ENCODE data around the gene DDR2.
A peak's percentile ranks its signal among the peaks of the same experiment; 100 is the strongest.

The DDR2 gene

DNA sequence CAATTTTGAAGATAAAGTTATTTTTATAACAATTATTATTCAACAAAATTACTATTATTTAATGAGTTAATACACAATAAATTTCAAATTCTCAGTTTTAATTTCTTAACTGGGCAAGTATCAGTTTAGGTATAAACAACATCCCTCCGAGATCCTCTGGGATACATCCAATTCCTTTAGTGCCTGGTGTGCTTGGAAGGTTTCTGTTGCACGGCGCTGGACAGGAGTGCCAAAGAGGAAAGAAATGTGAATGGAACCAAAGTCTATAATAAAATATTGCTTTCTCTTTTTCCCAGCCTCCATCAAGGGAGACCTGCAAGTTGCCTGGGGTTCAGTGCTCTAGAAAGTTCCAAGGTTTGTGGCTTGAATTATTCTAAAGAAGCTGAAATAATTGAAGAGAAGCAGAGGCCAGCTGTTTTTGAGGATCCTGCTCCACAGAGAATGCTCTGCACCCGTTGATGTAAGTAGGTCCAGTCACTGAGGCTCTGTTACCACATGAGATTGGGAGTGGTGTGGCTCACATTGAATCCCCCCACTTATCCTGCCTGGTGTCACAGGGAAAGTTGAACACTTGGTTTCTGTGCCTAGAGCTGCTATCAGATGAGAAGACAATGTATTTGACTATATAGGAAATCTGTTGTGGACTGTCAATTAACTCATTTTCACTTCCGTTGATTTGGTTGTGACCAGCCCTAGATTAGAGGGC is 22.8 kb downstream of the DDR2 start:
- Histone ChIP-seq H3K36me3 (peaks cover 7 to 21% (median 8%) of the 10 kb centered on the region in 3 donors), H3K27ac (peak overlapping the region in 1 of 2 donors; percentile 35), H3K4me1 (peaks cover 0 to 18% (median 0%) of the 10 kb centered on the region in 4 donors), H3K9me3 (no peaks in the 10 kb centered on the region), H3K27me3 (no peaks in the 10 kb centered on the region), H3K4me3 (no peak overlapping the region)
- intact Hi-C loops (cut with DNase I; ENCODE audit: low total_unique reads) = no loop called here
- DNase-seq = no peak
- TF ChIP-seq, protein P1, sequence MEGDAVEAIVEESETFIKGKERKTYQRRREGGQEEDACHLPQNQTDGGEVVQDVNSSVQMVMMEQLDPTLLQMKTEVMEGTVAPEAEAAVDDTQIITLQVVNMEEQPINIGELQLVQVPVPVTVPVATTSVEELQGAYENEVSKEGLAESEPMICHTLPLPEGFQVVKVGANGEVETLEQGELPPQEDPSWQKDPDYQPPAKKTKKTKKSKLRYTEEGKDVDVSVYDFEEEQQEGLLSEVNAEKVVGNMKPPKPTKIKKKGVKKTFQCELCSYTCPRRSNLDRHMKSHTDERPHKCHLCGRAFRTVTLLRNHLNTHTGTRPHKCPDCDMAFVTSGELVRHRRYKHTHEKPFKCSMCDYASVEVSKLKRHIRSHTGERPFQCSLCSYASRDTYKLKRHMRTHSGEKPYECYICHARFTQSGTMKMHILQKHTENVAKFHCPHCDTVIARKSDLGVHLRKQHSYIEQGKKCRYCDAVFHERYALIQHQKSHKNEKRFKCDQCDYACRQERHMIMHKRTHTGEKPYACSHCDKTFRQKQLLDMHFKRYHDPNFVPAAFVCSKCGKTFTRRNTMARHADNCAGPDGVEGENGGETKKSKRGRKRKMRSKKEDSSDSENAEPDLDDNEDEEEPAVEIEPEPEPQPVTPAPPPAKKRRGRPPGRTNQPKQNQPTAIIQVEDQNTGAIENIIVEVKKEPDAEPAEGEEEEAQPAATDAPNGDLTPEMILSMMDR (IDR thresholded peaks at IDR 0.05) = no peak

DNA sequence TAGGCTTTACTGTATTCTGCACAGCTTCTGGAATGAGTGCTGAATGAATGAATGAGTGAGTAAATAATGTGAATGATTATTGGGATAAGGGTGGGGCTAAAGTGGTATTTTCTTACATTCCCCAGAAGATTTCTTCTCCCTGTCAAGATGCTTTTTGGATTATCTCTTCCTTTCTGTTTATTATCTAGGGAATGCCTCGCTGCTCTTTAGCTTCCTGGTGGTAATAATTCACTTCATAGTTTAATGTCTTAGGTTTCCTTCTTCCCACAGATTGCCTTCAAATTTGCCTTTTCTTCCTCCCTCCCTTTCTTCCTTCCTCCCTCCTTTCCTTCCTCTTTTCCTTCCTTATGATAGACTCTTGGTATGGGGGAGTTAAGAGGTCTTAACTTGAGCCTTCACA is 24.0 kb downstream of the DDR2 start:
- peaks cover 7 to 26% (median 8%) of the 10 kb centered on the region in 3 donors for H3K36me3 ChIP-seq
- no peak overlapping the region for H3K27ac ChIP-seq
- peaks cover 0 to 18% (median 0%) of the 10 kb centered on the region in 4 donors for H3K4me1 ChIP-seq
- H3K27me3 ChIP-seq = no peaks in the 10 kb centered on the region
- intact Hi-C loops (cut with DNase I; ENCODE audit: low total_unique reads) = no loop called here
- no peak overlapping the region for H3K4me3 ChIP-seq
- TF ChIP-seq, protein P1 (IDR thresholded peaks at IDR 0.05) = no peak
- DNase-seq = no peak
- no peaks in the 10 kb centered on the region for H3K9me3 ChIP-seq

DNA sequence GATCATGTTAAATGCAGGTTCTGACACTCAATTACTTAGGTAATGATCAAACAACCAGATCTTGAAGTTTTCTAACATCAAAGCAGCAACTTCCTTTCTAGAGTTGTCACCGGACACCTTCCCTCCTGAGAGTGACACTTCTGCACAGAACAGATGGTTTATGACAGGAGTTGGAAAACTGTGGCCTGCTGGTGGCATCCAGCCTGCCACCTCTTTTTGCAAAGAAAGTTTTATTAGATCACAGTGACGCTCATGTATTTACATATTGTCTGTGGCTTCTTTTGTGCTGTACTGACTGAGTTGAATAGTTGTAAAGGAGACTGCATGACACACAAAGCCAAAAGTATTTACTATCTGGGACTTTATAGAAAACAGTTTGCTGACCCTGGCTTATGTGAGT is 28.3 kb downstream of the DDR2 start:
- intact Hi-C loops (cut with DNase I; ENCODE audit: low total_unique reads) = no loop called here
- H3K27me3 ChIP-seq = no peaks in the 10 kb centered on the region
- H3K4me1 ChIP-seq = peaks cover 0 to 12% (median 5%) of the 10 kb centered on the region in 4 donors

DNA sequence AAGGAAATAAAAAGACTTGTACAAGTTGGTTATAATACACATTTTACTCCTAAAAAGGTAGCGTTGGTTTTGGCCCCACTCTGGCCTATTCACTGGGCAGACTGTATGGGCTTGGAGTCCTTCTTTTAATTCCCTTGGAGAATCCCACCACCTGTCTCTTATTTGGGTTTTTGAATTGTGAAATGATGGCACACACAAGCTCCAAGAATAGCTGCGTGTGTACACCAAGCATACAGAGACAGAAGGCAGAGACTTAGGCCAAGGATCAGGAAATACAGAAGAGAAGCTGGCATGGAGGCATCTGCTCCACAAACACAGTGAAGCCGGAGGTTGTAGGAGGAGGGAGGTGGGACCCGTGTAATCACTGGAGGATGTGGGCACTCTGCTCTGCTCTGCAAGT is 29.1 kb downstream of the DDR2 start:
- Histone ChIP-seq H3K27ac (no peak overlapping the region), H3K27me3 (no peaks in the 10 kb centered on the region), H3K4me3 (no peak overlapping the region), H3K9me3 (no peaks in the 10 kb centered on the region), H3K36me3 (peaks cover 0 to 19% (median 8%) of the 10 kb centered on the region in 3 donors), H3K4me1 (peaks cover 0 to 11% (median 5%) of the 10 kb centered on the region in 4 donors)
- intact Hi-C loops (cut with DNase I; ENCODE audit: low total_unique reads) = no loop called here
- TF ChIP-seq, protein P1 (IDR thresholded peaks at IDR 0.05) = no peak
- DNase-seq = no peak

More for the DNA sequence above, 28.3 kb downstream of the DDR2 start:
- TF ChIP-seq, protein P1 (IDR thresholded peaks at IDR 0.05) = no peak
- Histone ChIP-seq H3K4me3 (no peak overlapping the region), H3K9me3 (no peaks in the 10 kb centered on the region), H3K36me3 (peaks cover 6 to 26% (median 8%) of the 10 kb centered on the region in 3 donors), H3K27ac (no peak overlapping the region)
- DNase-seq = no peak

DNA sequence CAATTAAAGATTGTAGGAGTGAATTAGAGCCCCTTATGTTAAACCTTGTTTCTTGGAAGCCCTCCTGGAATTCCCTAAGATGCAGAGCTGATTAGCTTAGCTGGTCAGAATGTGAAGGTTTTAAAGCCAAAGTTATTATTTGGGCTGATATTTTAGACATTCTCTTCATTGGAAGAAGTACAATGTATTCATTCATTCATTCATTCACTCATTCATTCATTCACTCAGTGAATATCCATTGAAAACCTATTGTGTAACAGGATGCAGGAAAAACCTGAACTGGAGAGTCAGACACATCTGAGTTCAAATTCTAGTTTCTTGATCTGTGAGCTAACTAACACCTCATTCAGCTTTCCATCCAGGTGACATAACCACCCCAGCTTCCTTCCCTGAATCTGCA is 29.7 kb downstream of the DDR2 start:
- peaks cover 0 to 11% (median 5%) of the 10 kb centered on the region in 4 donors for H3K4me1 ChIP-seq
- no peak for DNase-seq
- H3K9me3 ChIP-seq = no peaks in the 10 kb centered on the region
- TF ChIP-seq, protein P1 (IDR thresholded peaks at IDR 0.05) = no peak
- intact Hi-C loops (cut with DNase I; ENCODE audit: low total_unique reads) = no loop called here
- peaks cover 0 to 15% (median 8%) of the 10 kb centered on the region in 3 donors for H3K36me3 ChIP-seq
- no peak overlapping the region for H3K4me3 ChIP-seq
- H3K27me3 ChIP-seq = no peaks in the 10 kb centered on the region
- no peak overlapping the region for H3K27ac ChIP-seq
